Liver (tissue), 9 donors: ENCODE data around the gene CEACAM21. TPM values are rescaled to one million over a fixed set of nuclear protein-coding genes. Genes with fewer than 3 reads are reported as not detected.

Source experiments
- DNase-seq: peaks from one replicate; pipeline ENCODE4 v3.0.0-alpha.2; 2017; ENCODE audit warnings: low spot score
- H3K27ac ChIP-seq, 2 donors: one replicate each; pipeline ENCODE4 v1.7.0; 2013; ENCODE audit warnings: inconsistent platforms in 2 of 2, low read length in 2 of 2, control low read depth in 1 of 2, low read depth in 1 of 2, mild to moderate bottlenecking in 1 of 2
- H3K27me3 ChIP-seq, 4 donors: one replicate each; pipeline versions ENCODE4 v1.6.1 to v1.7.0; 2013; ENCODE audit warnings: low read length in 3 of 4, inconsistent platforms in 1 of 4, mild to moderate bottlenecking in 1 of 4, moderate library complexity in 1 of 4; ENCODE audit not compliant: control insufficient read depth in 4 of 4, insufficient read depth in 4 of 4
- H3K36me3 ChIP-seq, 4 donors: one replicate each; pipeline versions ENCODE4 v1.6.1 to v1.7.0; 2013; ENCODE audit warnings: low read length in 3 of 4, mild to moderate bottlenecking in 3 of 4, low read depth in 1 of 4, moderate library complexity in 1 of 4; ENCODE audit not compliant: control insufficient read depth in 4 of 4, insufficient read depth in 3 of 4
- H3K4me1 ChIP-seq, 4 donors: one replicate each; pipeline versions ENCODE4 v1.6.1 to v1.7.0; 2013; ENCODE audit warnings: low read length in 3 of 4, mild to moderate bottlenecking in 3 of 4, moderate library complexity in 1 of 4; ENCODE audit not compliant: control insufficient read depth in 4 of 4, insufficient read depth in 4 of 4
- H3K4me3 ChIP-seq, 3 donors: one replicate each; pipeline versions ENCODE4 v1.6.1 to v1.7.0; 2013; ENCODE audit warnings: low read length in 3 of 3, control low read depth in 1 of 3, low read depth in 1 of 3, mild to moderate bottlenecking in 1 of 3
- H3K9ac ChIP-seq, 2 donors: one replicate each; pipeline ENCODE4 v1.7.0; 2013; ENCODE audit warnings: low read length in 2 of 2, mild to moderate bottlenecking in 2 of 2, moderate library complexity in 2 of 2, control low read depth in 1 of 2, low read depth in 1 of 2
- H3K9me3 ChIP-seq, 4 donors: one replicate each; pipeline versions ENCODE4 v1.6.1 to v1.7.0; 2013; ENCODE audit warnings: low read length in 3 of 4; ENCODE audit not compliant: control insufficient read depth in 4 of 4
- FOXA2 ChIP-seq: IDR thresholded peaks from 2 replicates; pipeline ENCODE4 v1.6.1; 2016; ENCODE audit warnings: antibody characterized with exemption
- GABPA ChIP-seq, 2 donors: IDR thresholded peaks in 1 of 2; conservative IDR thresholded peaks in 1 of 2; 2 replicates each; pipeline ENCODE4 v1.6.1; 2016; ENCODE audit warnings: antibody characterized with exemption in 2 of 2, mild to moderate bottlenecking in 1 of 2, moderate library complexity in 1 of 2
- HNF4A ChIP-seq, 2 donors: conservative IDR thresholded peaks; 2 replicates each; pipeline ENCODE4 v1.6.1; 2016; ENCODE audit warnings: antibody characterized with exemption in 2 of 2, mild to moderate bottlenecking in 2 of 2
- JUND ChIP-seq, 2 donors: IDR thresholded peaks; 2 replicates each; pipeline ENCODE4 v1.6.1; 2016; ENCODE audit warnings: antibody characterized with exemption in 2 of 2
- MAX ChIP-seq: IDR thresholded peaks from 2 replicates; pipeline ENCODE4 v1.6.1; 2016; ENCODE audit warnings: antibody characterized with exemption
- RAD21 ChIP-seq, 2 donors: IDR thresholded peaks; 2 replicates each; pipeline ENCODE4 v1.6.1; 2016; ENCODE audit warnings: antibody characterized with exemption in 2 of 2, mild to moderate bottlenecking in 2 of 2
- REST ChIP-seq: IDR thresholded peaks from 2 replicates; pipeline ENCODE4 v1.6.1; 2016; ENCODE audit warnings: antibody characterized with exemption, mild to moderate bottlenecking
- ZBTB33 ChIP-seq: IDR thresholded peaks from 2 replicates; pipeline ENCODE4 v1.6.1; 2016; ENCODE audit warnings: antibody characterized with exemption
- WGBS: extraction: QIAGEN DNeasy Blood & Tissue Kit; methylation state at CpG from one replicate; pipeline ENCODE4 v1.1.7; 2013; 5-methylcytosine and 5-hydroxymethylcytosine counted together
- polyA plus RNA-seq, 2 donors: library from polyadenylated mRNA; stranded (reverse) in 1 of 2; unstranded in 1 of 2; fragments of 200-250 nt in 1 of 2; fragments of >200 nt in 1 of 2; fragmentation: Nextera tagmentation in 1 of 2; extraction: Ambion mirVana in 1 of 2; gene quantifications; one replicate each; pipeline versions ENCODE4 v1.2.1 to v1.2.3, GENCODE V29; 2013 to 2015
- total RNA-seq, 2 donors: library from RNA; depleted of rRNA; stranded (reverse); fragments of >200 nt; gene quantifications; one replicate each; pipeline ENCODE4 v1.2.3, GENCODE V29; 2014
- TF ChIP-seq, protein P1 (sequence below): fragments of 150-350 bp; IDR thresholded peaks from 2 replicates; pipeline ENCODE4 v1.5.1; 2017; ENCODE audit warnings: improper control_type of control experiment, low read depth, low read length; ENCODE audit not compliant: missing input control
- TF ChIP-seq, protein P2 (sequence below): IDR thresholded peaks from 2 replicates; pipeline ENCODE4 v1.6.1; 2016; ENCODE audit warnings: antibody characterized with exemption
- donor health status: healthy.
- donor health status: healthy.
- donor health status: healthy.
- donor health status: healthy.
- donor health status: healthy.

The CEACAM21 gene
- total and polyA plus RNA-seq, 4 donors: 0.58 to 2.5 (median 1.8) TPM

DNA sequence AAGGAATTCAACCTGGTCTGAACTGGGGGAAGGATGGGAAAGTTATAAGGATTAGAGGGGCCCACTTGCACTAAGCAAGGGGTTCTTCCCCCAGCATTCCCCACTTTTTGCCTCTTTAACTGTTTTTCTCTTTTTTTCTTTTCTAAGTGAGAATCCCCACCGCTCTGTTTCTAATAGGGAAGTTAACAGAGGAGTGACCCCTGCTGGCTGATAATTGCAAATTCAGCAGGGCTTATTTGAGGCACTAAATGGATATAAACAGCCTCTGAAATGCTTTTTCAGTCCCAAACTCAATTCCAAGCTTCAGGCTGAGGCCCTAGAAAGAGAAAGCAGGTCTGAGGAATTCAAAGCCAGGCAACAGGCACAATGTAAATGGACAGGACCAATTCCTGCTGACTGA is 38.2 kb upstream of the CEACAM21 start:
- peaks cover 0 to 7% (median 0%) of the 10 kb centered on the region in 4 donors for H3K27me3 ChIP-seq
- 53% methylated on average over 1 of the region's 1 CpG for WGBS
- H3K36me3 ChIP-seq: no peaks in the 10 kb centered on the region
- no peak for TF ChIP-seq JUND (IDR thresholded peaks at IDR 0.05)
- TF ChIP-seq, protein P1, sequence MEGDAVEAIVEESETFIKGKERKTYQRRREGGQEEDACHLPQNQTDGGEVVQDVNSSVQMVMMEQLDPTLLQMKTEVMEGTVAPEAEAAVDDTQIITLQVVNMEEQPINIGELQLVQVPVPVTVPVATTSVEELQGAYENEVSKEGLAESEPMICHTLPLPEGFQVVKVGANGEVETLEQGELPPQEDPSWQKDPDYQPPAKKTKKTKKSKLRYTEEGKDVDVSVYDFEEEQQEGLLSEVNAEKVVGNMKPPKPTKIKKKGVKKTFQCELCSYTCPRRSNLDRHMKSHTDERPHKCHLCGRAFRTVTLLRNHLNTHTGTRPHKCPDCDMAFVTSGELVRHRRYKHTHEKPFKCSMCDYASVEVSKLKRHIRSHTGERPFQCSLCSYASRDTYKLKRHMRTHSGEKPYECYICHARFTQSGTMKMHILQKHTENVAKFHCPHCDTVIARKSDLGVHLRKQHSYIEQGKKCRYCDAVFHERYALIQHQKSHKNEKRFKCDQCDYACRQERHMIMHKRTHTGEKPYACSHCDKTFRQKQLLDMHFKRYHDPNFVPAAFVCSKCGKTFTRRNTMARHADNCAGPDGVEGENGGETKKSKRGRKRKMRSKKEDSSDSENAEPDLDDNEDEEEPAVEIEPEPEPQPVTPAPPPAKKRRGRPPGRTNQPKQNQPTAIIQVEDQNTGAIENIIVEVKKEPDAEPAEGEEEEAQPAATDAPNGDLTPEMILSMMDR: peak; percentile 37
- no peak for TF ChIP-seq MAX
- no peak for TF ChIP-seq REST
- no peak for TF ChIP-seq FOXA2
- TF ChIP-seq, protein P2, sequence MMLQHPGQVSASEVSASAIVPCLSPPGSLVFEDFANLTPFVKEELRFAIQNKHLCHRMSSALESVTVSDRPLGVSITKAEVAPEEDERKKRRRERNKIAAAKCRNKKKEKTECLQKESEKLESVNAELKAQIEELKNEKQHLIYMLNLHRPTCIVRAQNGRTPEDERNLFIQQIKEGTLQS: no peak
- no peak for TF ChIP-seq HNF4A (conservative IDR thresholded peaks at IDR 0.05)
- TF ChIP-seq ZBTB33: no peak
- TF ChIP-seq RAD21 (IDR thresholded peaks at IDR 0.05): peak; percentile 58 to 64
- H3K27ac ChIP-seq: no peak overlapping the region
- H3K9me3 ChIP-seq: peaks cover 2 to 7% (median 3%) of the 10 kb centered on the region in 4 donors
- no peaks in the 10 kb centered on the region for H3K4me1 ChIP-seq
- DNase-seq: no peak
- H3K9ac ChIP-seq: no peak overlapping the region
- no peak overlapping the region for H3K4me3 ChIP-seq

GRCh38 chr19:41540041-41540695 is 35.8 kb upstream of the CEACAM21 start:
- DNase-seq: no peak
- TF ChIP-seq GABPA (IDR thresholded peaks at IDR 0.05 in 1 of 2, conservative IDR thresholded peaks at IDR 0.05 in 1 of 2) (no peak), MAX (no peak), JUND (IDR thresholded peaks at IDR 0.05) (no peak), ZBTB33 (no peak)
- TF ChIP-seq, protein P1: no peak
- Histone ChIP-seq H3K4me1 (no peaks in the 10 kb centered on the region), H3K27me3 (peaks cover 0 to 7% (median 0%) of the 10 kb centered on the region in 4 donors), H3K4me3 (no peak overlapping the region), H3K9me3 (peaks cover 2 to 7% (median 3%) of the 10 kb centered on the region in 4 donors), H3K9ac (no peak overlapping the region), H3K36me3 (no peaks in the 10 kb centered on the region), H3K27ac (no peak overlapping the region)
- WGBS: 50% methylated on average over 11 of the region's 11 CpGs
